ENCODE measurements around the gene FBP2.
"Not testable (repeated sequence)": the region's sequence is repeated elsewhere in the genome, so short reads cannot be mapped to it uniquely, and the experiment has no call there.

FBP2 gene

DNA sequence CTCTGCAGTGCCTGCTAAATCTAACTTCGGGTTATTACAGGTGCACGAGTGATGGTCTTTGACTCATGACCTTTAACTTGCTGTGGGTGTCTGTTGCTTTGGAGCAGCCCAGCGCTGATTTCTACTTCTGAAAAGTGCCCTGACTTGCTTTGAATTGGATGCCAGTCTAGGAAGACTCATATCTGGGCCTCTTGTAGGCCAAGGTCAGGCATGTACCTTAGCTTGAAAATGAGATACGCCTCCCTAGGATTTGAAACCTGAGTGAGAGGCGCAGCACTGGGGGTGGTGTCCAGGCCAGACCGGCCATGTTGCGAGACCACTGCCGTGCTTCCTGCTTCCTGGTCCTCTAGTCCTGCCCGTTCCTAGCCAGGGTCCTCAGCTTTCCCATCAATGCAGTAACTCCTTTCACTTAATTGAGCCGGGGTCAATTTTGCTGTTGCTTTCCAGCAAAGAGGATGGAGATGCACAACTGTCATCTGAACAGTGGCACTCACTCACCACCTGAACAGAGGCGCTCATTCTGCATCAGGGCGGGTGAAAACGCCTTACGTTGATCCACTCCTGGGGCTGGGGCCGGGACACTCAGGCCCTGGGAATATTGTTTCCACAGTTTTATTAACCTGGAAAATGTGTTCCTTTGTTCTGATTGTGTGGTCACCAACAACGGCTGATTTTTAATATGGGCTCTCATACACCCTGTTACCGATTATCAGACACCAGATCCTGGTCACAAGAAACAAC lies 24.5 kb downstream of the FBP2 start:
- H3K4me2 ChIP-seq, result no peak overlapping the region
- H3K79me2 ChIP-seq (ENCODE audit: insufficient read depth, low read depth), result no peaks in the 10 kb centered on the region
- H3K36me3 ChIP-seq (ENCODE audit: insufficient read depth), result no peaks in the 10 kb centered on the region
- no peaks in the 10 kb centered on the region for H3K4me1 ChIP-seq (ENCODE audit: low read depth, poor library complexity, severe bottlenecking)
- no peaks in the 10 kb centered on the region for H4K20me1 ChIP-seq (ENCODE audit: insufficient read depth)
- no peaks in the 10 kb centered on the region for H3K27me3 ChIP-seq (ENCODE audit: insufficient read depth, low read depth)
- TF ChIP-seq, protein P1, sequence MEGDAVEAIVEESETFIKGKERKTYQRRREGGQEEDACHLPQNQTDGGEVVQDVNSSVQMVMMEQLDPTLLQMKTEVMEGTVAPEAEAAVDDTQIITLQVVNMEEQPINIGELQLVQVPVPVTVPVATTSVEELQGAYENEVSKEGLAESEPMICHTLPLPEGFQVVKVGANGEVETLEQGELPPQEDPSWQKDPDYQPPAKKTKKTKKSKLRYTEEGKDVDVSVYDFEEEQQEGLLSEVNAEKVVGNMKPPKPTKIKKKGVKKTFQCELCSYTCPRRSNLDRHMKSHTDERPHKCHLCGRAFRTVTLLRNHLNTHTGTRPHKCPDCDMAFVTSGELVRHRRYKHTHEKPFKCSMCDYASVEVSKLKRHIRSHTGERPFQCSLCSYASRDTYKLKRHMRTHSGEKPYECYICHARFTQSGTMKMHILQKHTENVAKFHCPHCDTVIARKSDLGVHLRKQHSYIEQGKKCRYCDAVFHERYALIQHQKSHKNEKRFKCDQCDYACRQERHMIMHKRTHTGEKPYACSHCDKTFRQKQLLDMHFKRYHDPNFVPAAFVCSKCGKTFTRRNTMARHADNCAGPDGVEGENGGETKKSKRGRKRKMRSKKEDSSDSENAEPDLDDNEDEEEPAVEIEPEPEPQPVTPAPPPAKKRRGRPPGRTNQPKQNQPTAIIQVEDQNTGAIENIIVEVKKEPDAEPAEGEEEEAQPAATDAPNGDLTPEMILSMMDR (conservative IDR thresholded peaks at IDR 0.05; ENCODE audit: low read depth, low read length), result no peak
- H3K4me3 ChIP-seq (IDR thresholded peaks at IDR 0.05; ENCODE audit: insufficient read depth, low read depth, low read length), result no peak overlapping the region
- H3K9ac ChIP-seq, result no peak overlapping the region
- no peak overlapping the region for H2AFZ ChIP-seq (ENCODE audit: low read depth)
- H3K27ac ChIP-seq, result no peak overlapping the region

DNA sequence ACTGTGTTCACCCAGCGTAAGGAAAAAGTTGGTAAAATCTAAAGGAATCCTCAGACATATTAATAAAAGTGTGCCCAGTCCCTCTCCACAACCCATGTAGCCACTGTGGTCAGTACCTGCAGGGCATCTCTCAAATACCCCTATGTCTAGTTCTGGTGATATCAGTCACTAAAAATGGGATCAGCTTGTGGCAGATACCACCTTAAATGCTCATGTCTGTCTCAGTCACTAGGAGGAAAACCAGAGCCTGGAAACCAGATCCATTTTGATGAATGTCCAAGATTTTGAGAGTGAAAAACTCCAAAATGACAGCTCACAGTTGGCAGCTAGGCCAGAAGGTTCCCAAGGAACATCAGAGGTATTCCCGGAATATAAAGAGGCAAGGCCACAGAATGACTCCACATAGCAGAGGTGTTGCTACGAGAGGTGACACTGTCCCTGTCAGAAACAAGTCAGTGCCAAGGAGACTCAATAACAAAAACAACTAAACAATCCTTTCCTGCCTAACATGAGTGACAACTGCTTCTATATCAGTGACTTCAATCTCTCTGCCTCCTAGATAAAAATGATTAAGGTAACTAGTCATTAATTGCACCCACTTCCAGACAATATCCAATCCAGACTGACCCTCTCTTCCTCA lies 25.3 kb downstream of the FBP2 start:
- H3K4me1 ChIP-seq (ENCODE audit: low read depth, poor library complexity, severe bottlenecking), result no peaks in the 10 kb centered on the region
- no peak overlapping the region for H3K27ac ChIP-seq
- no peak overlapping the region for H3K4me3 ChIP-seq (IDR thresholded peaks at IDR 0.05; ENCODE audit: insufficient read depth, low read depth, low read length)
- no peak overlapping the region for H3K4me2 ChIP-seq
- TF ChIP-seq, protein P1 (conservative IDR thresholded peaks at IDR 0.05; ENCODE audit: low read depth, low read length), result no peak
- H3K79me2 ChIP-seq (ENCODE audit: insufficient read depth, low read depth), result no peaks in the 10 kb centered on the region
- no peaks in the 10 kb centered on the region for H3K36me3 ChIP-seq (ENCODE audit: insufficient read depth)
- H4K20me1 ChIP-seq (ENCODE audit: insufficient read depth), result no peaks in the 10 kb centered on the region
- no peaks in the 10 kb centered on the region for H3K27me3 ChIP-seq (ENCODE audit: insufficient read depth, low read depth)
- H2AFZ ChIP-seq (ENCODE audit: low read depth), result no peak overlapping the region
- no peak overlapping the region for H3K9ac ChIP-seq

DNA sequence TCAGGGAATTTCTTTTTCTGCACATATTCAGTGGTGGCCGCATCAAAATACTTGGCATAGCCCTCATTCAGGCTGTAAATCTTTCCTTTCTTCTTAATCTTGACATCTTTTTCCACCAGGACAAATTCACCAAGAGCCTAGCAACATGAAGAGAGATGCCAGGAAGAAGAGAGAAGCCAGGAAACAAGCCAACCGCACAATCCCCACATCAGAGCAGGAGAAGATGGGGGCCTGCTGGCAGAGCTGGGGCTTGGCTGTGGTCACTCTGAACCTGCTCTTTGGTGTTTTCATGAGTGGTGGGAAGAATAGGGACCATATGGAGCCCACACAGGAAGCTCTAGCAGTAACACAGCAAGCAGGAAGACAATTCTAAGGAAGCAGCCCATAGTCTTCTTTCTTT lies 26.4 kb downstream of the FBP2 start:
- Histone ChIP-seq H2AFZ (ENCODE audit: low read depth) (no peak overlapping the region), H3K27me3 (ENCODE audit: insufficient read depth, low read depth) (no peaks in the 10 kb centered on the region), H3K79me2 (ENCODE audit: insufficient read depth, low read depth) (no peaks in the 10 kb centered on the region), H4K20me1 (ENCODE audit: insufficient read depth) (no peaks in the 10 kb centered on the region), H3K4me2 (no peak overlapping the region), H3K27ac (no peak overlapping the region), H3K9ac (no peak overlapping the region), H3K36me3 (ENCODE audit: insufficient read depth) (no peaks in the 10 kb centered on the region), H3K4me3 (IDR thresholded peaks at IDR 0.05; ENCODE audit: insufficient read depth, low read depth, low read length) (no peak overlapping the region), H3K4me1 (ENCODE audit: low read depth, poor library complexity, severe bottlenecking) (no peaks in the 10 kb centered on the region)
- TF ChIP-seq, protein P1 (conservative IDR thresholded peaks at IDR 0.05; ENCODE audit: low read depth, low read length), result no peak

DNA sequence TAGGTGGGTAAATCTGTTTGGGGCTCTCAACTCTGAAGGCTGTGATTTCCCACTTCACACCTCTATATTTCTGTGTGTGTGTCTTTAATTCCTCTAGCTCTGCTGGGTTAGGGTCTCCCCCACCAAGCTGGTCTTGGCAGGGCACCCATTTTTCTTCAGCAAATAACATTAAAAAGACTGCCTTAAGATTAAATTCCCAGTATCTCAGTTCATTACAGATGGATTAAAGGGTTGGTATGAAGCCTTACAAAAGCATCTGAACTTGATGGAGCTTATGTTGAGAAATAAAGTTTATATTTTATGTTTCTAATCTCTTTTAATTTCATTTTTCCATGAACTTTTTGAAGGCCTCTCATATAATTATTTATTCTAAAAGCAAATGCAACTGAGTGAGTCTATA lies 27.1 kb downstream of the FBP2 start:
- no peak overlapping the region for H3K4me3 ChIP-seq (IDR thresholded peaks at IDR 0.05; ENCODE audit: insufficient read depth, low read depth, low read length)
- H3K27ac ChIP-seq, result no peak overlapping the region
- no peaks in the 10 kb centered on the region for H3K36me3 ChIP-seq (ENCODE audit: insufficient read depth)
- no peaks in the 10 kb centered on the region for H3K27me3 ChIP-seq (ENCODE audit: insufficient read depth, low read depth)
- no peaks in the 10 kb centered on the region for H4K20me1 ChIP-seq (ENCODE audit: insufficient read depth)
- TF ChIP-seq, protein P1 (conservative IDR thresholded peaks at IDR 0.05; ENCODE audit: low read depth, low read length), result no peak
- H3K79me2 ChIP-seq (ENCODE audit: insufficient read depth, low read depth), result no peaks in the 10 kb centered on the region
- no peak overlapping the region for H2AFZ ChIP-seq (ENCODE audit: low read depth)
- H3K9ac ChIP-seq, result no peak overlapping the region
- no peaks in the 10 kb centered on the region for H3K4me1 ChIP-seq (ENCODE audit: low read depth, poor library complexity, severe bottlenecking)
- H3K4me2 ChIP-seq, result no peak overlapping the region

DNA sequence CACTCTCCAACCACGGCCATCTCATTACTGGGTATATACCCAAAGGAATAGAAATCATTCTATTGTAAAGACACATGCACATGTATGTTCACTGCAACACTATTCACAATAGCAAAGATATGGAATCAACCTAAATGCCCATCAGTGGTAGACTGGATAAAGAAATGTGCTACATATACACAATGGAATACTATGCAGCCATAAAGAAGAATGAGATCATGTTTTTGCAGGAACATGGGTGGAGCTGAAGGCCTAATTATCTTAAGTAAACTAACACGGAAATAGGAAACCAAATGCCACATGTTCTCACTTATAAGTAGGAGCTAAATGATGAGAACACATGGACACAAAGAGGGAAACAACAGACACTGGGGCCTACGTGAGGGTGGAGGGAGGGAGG lies 29.3 kb downstream of the FBP2 start:
- H3K27me3 ChIP-seq (ENCODE audit: insufficient read depth, low read depth); H3K79me2 ChIP-seq (ENCODE audit: insufficient read depth, low read depth); H3K4me2 ChIP-seq; H3K27ac ChIP-seq; H4K20me1 ChIP-seq (ENCODE audit: insufficient read depth); H3K4me1 ChIP-seq (ENCODE audit: low read depth, poor library complexity, severe bottlenecking); H2AFZ ChIP-seq (ENCODE audit: low read depth); H3K9ac ChIP-seq; H3K36me3 ChIP-seq (ENCODE audit: insufficient read depth); H3K4me3 ChIP-seq (IDR thresholded peaks at IDR 0.05; ENCODE audit: insufficient read depth, low read depth, low read length): not testable (repeated sequence)
